Measurements from ENCODE around the gene SAMD10.
A peak's percentile ranks its signal among the peaks of the same experiment; 100 is the strongest.

GRCh38 chr20:63973636-63974401 is 5.6 kb downstream of the SAMD10 start:
- TF ChIP-seq CTCF (IDR thresholded peaks at IDR 0.05; ENCODE audit: low read length) (peak; percentile 98), EZH2 (IDR thresholded peaks at IDR 0.05; ENCODE audit: borderline replicate concordance, low read length) (no peak)
